SJCRH30 (cell line): ENCODE results near the gene SNX24. TPM values are rescaled to one million over a fixed set of nuclear protein-coding genes. Genes with fewer than 3 reads are reported as not detected.
"Not testable (repeated sequence)": the region's sequence is repeated elsewhere in the genome, so short reads cannot be mapped to it uniquely, and the experiment has no call there.

Source experiments
- DNase-seq, 2 experiments: peaks; one replicate each; pipeline ENCODE4 v3.0.0-alpha.2; 2015 to 2020
- H3K27ac ChIP-seq: fragments of 250-450 bp; sonication (Bioruptor Pico); 2 replicates; pipeline ENCODE4 v1.5.1; 2020; ENCODE audit warnings: mild to moderate bottlenecking, moderate library complexity
- H3K27me3 ChIP-seq: fragments of 250-450 bp; sonication (Bioruptor Pico); 2 replicates; pipeline ENCODE4 v1.5.1; 2020; ENCODE audit warnings: mild to moderate bottlenecking, moderate library complexity
- H3K36me3 ChIP-seq: fragments of 250-450 bp; sonication (Bioruptor Pico); 2 replicates; pipeline ENCODE4 v1.5.1; 2020; ENCODE audit warnings: mild to moderate bottlenecking, moderate library complexity
- H3K4me1 ChIP-seq: fragments of 250-450 bp; sonication (Bioruptor Pico); 2 replicates; pipeline ENCODE4 v1.5.1; 2020; ENCODE audit warnings: mild to moderate bottlenecking, moderate library complexity
- H3K4me3 ChIP-seq: fragments of 250-450 bp; sonication (Bioruptor Pico); 2 replicates; pipeline ENCODE4 v1.5.1; 2020; ENCODE audit warnings: mild to moderate bottlenecking, moderate library complexity
- H3K9me3 ChIP-seq: fragments of 250-450 bp; sonication (Bioruptor Pico); replicated peaks from 2 replicates; pipeline ENCODE4 v1.5.1; 2020; ENCODE audit warnings: mild to moderate bottlenecking, moderate library complexity
- total RNA-seq: library from RNA; depleted of rRNA; stranded (reverse); fragments of >200 nt; shearing (Covaris generic); gene quantifications from 2 replicates; pipeline ENCODE4 v1.2.3, GENCODE V29; 2014

The SNX24 gene
- total RNA-seq, 1 experiment from 2014 or later, result 22.5 TPM

GRCh38 chr5:122885891-122886290 lies 40.5 kb downstream of the SNX24 start:
- no peaks in the 10 kb centered on the region for H3K4me1 ChIP-seq
- no peaks in the 10 kb centered on the region for H3K27me3 ChIP-seq
- no peaks in the 10 kb centered on the region for H3K36me3 ChIP-seq
- no peak overlapping the region for H3K27ac ChIP-seq
- H3K9me3 ChIP-seq, result no peaks in the 10 kb centered on the region
- H3K4me3 ChIP-seq, result no peak overlapping the region
- DNase-seq, result no peak

GRCh38 chr5:122895141-122895540 lies 49.7 kb downstream of the SNX24 start:
- Histone ChIP-seq H3K27ac (no peak overlapping the region), H3K36me3 (no peaks in the 10 kb centered on the region), H3K4me3 (no peak overlapping the region), H3K9me3 (no peaks in the 10 kb centered on the region), H3K4me1 (no peaks in the 10 kb centered on the region), H3K27me3 (no peaks in the 10 kb centered on the region)
- DNase-seq, result no peak

- Histone ChIP-seq H3K9me3 (no peaks in the 10 kb centered on the region), H3K4me1 (no peaks in the 10 kb centered on the region), H3K4me3 (no peak overlapping the region), H3K27ac (no peak overlapping the region), H3K36me3 (no peaks in the 10 kb centered on the region), H3K27me3 (no peaks in the 10 kb centered on the region)
- peak in 1 of 2 experiments; percentile 51 for DNase-seq
These were observed 51.3 kb downstream of the SNX24 start for GRCh38 chr5:122896598-122897282.

- Histone ChIP-seq H3K9me3 (no peaks in the 10 kb centered on the region), H3K27me3 (no peaks in the 10 kb centered on the region), H3K36me3 (no peaks in the 10 kb centered on the region), H3K27ac (no peak overlapping the region), H3K4me1 (no peaks in the 10 kb centered on the region), H3K4me3 (no peak overlapping the region)
- no peak for DNase-seq
These were observed 51.8 kb downstream of the SNX24 start for GRCh38 chr5:122897283-122897602.

- Histone ChIP-seq H3K27ac (no peak overlapping the region), H3K27me3 (no peaks in the 10 kb centered on the region), H3K36me3 (no peaks in the 10 kb centered on the region), H3K9me3 (no peaks in the 10 kb centered on the region), H3K4me1 (no peaks in the 10 kb centered on the region), H3K4me3 (no peak overlapping the region)
- no peak for DNase-seq
These were observed 55.9 kb downstream of the SNX24 start for GRCh38 chr5:122901346-122901745.

- Histone ChIP-seq H3K4me1 (peaks cover 4% of the 10 kb centered on the region; the same call in 1 of the 2 replicates), H3K4me3 (no peak overlapping the region), H3K9me3 (no peaks in the 10 kb centered on the region), H3K36me3 (no peaks in the 10 kb centered on the region), H3K27me3 (no peaks in the 10 kb centered on the region), H3K27ac (no peak overlapping the region)
- DNase-seq, result no peak
These were observed 56.9 kb downstream of the SNX24 start for GRCh38 chr5:122902263-122902662.

- H3K27me3 ChIP-seq, result no peaks in the 10 kb centered on the region
- H3K4me1 ChIP-seq, result peaks cover 4% of the 10 kb centered on the region; the same call in 1 of the 2 replicates
- H3K27ac ChIP-seq, result no peak overlapping the region
- no peaks in the 10 kb centered on the region for H3K9me3 ChIP-seq
- H3K4me3 ChIP-seq, result no peak overlapping the region
- no peaks in the 10 kb centered on the region for H3K36me3 ChIP-seq
- DNase-seq, result no peak
These were observed 61.4 kb downstream of the SNX24 start for GRCh38 chr5:122906768-122907167.

- peak in 1 of 2 experiments; percentile 17 for DNase-seq
- H3K27me3 ChIP-seq, result no peaks in the 10 kb centered on the region
- H3K4me1 ChIP-seq, result peaks cover 4% of the 10 kb centered on the region; the same call in 1 of the 2 replicates
- no peak overlapping the region for H3K4me3 ChIP-seq
- H3K36me3 ChIP-seq, result no peaks in the 10 kb centered on the region
- H3K27ac ChIP-seq, result no peak overlapping the region
- H3K9me3 ChIP-seq, result no peaks in the 10 kb centered on the region
These were observed 61.9 kb downstream of the SNX24 start for GRCh38 chr5:122907276-122907675.

GRCh38 chr5:122908108-122908507 lies 62.7 kb downstream of the SNX24 start:
- Histone ChIP-seq H3K4me3 (no peak overlapping the region), H3K4me1 (peaks cover 4% of the 10 kb centered on the region; the same call in 1 of the 2 replicates), H3K27me3 (no peaks in the 10 kb centered on the region), H3K36me3 (no peaks in the 10 kb centered on the region), H3K27ac (no peak overlapping the region), H3K9me3 (no peaks in the 10 kb centered on the region)
- DNase-seq, result no peak

- Histone ChIP-seq H3K36me3 (no peaks in the 10 kb centered on the region), H3K27ac (no peak overlapping the region), H3K9me3 (no peaks in the 10 kb centered on the region), H3K27me3 (no peaks in the 10 kb centered on the region), H3K4me3 (no peak overlapping the region), H3K4me1 (peaks cover 4% of the 10 kb centered on the region; the same call in 1 of the 2 replicates)
- DNase-seq, result no peak
These were observed 63.2 kb downstream of the SNX24 start for GRCh38 chr5:122908662-122909061.

- no peak overlapping the region for H3K4me3 ChIP-seq
- peaks cover 4% of the 10 kb centered on the region; the same call in 1 of the 2 replicates for H3K4me1 ChIP-seq
- no peak overlapping the region for H3K27ac ChIP-seq
- no peaks in the 10 kb centered on the region for H3K9me3 ChIP-seq
- H3K27me3 ChIP-seq, result no peaks in the 10 kb centered on the region
- H3K36me3 ChIP-seq, result no peaks in the 10 kb centered on the region
- DNase-seq, result no peak
These were observed 64.2 kb downstream of the SNX24 start for GRCh38 chr5:122909470-122910100.

- not testable (repeated sequence) for H3K36me3 ChIP-seq, DNase-seq, H3K27me3 ChIP-seq, H3K4me3 ChIP-seq, H3K4me1 ChIP-seq, H3K9me3 ChIP-seq, H3K27ac ChIP-seq
These were observed 68.0 kb downstream of the SNX24 start for GRCh38 chr5:122913436-122913835.

- no peaks in the 10 kb centered on the region for H3K36me3 ChIP-seq
- H3K27ac ChIP-seq, result no peak overlapping the region
- no peak overlapping the region for H3K4me3 ChIP-seq
- no peaks in the 10 kb centered on the region for H3K27me3 ChIP-seq
- DNase-seq, result no peak
- no peaks in the 10 kb centered on the region for H3K4me1 ChIP-seq
- no peaks in the 10 kb centered on the region for H3K9me3 ChIP-seq
These were observed 70.5 kb downstream of the SNX24 start for GRCh38 chr5:122915717-122916461.

- no peaks in the 10 kb centered on the region for H3K27me3 ChIP-seq
These were observed 71.1 kb downstream of the SNX24 start for GRCh38 chr5:122916490-122916889.

GRCh38 chr5:122919969-122920368 lies 74.6 kb downstream of the SNX24 start:
- no peak for DNase-seq
- no peaks in the 10 kb centered on the region for H3K9me3 ChIP-seq
- H3K4me1 ChIP-seq, result no peaks in the 10 kb centered on the region
- H3K36me3 ChIP-seq, result no peaks in the 10 kb centered on the region
- H3K27me3 ChIP-seq, result no peaks in the 10 kb centered on the region
- no peak overlapping the region for H3K4me3 ChIP-seq
- H3K27ac ChIP-seq, result no peak overlapping the region

More at GRCh38 chr5:122916490-122916889, 71.1 kb downstream of the SNX24 start:
- no peaks in the 10 kb centered on the region for H3K36me3 ChIP-seq
- no peaks in the 10 kb centered on the region for H3K9me3 ChIP-seq
- H3K4me1 ChIP-seq, result no peaks in the 10 kb centered on the region
- H3K27ac ChIP-seq, result no peak overlapping the region
- DNase-seq, result no peak
- no peak overlapping the region for H3K4me3 ChIP-seq
